ENCODE data around the gene KIF22. TPM values are rescaled to one million over a fixed set of nuclear protein-coding genes. Genes with fewer than 3 reads are reported as not detected.
"Not testable (repeated sequence)": the region's sequence is repeated elsewhere in the genome, so short reads cannot be mapped to it uniquely, and the experiment has no call there.

KIF22 gene
- total and polyA plus RNA-seq, 3 donors from 2014 or later = 69.6 to 85.1 (median 79.8) TPM

GRCh38 chr16:29753516-29753915 is 37.0 kb upstream of the KIF22 start:
- WGBS, 2 donors = 77 to 81% methylated on average over 1 of the region's 1 CpG
- Histone ChIP-seq H3K9me3 (no peaks in the 10 kb centered on the region), H3K36me3 (ENCODE audit: low read depth, missing control alignments) (no peaks in the 10 kb centered on the region), H3K4me1 (no peaks in the 10 kb centered on the region), H3K27me3 (no peaks in the 10 kb centered on the region), H3K4me3 (no peak overlapping the region), H3K27ac (no peak overlapping the region)
- intact Hi-C loops (cut with DNase I; ENCODE audit: low total_unique reads) = no loop called here
- no peak for DNase-seq
- TF ChIP-seq POLR2A (IDR thresholded peaks at IDR 0.05) = no peak
- TF ChIP-seq CTCF (IDR thresholded peaks at IDR 0.05) = no peak

- Histone ChIP-seq H3K36me3 (ENCODE audit: low read depth, missing control alignments) (no peaks in the 10 kb centered on the region), H3K27me3 (no peaks in the 10 kb centered on the region), H3K9me3 (no peaks in the 10 kb centered on the region), H3K4me1 (no peaks in the 10 kb centered on the region), H3K27ac (no peak overlapping the region), H3K4me3 (no peak overlapping the region)
- WGBS, 2 donors = 70 to 82% methylated on average over 1 of the region's 1 CpG
- no peak for DNase-seq
- TF ChIP-seq CTCF (IDR thresholded peaks at IDR 0.05) = no peak
- no peak for TF ChIP-seq POLR2A (IDR thresholded peaks at IDR 0.05)
- intact Hi-C loops (cut with DNase I; ENCODE audit: low total_unique reads) = no loop called here
Observed at GRCh38 chr16:29756654-29757053, 33.9 kb upstream of the KIF22 start.

- intact Hi-C loops (cut with DNase I; ENCODE audit: low total_unique reads) = not testable (repeated sequence)
- WGBS, 2 donors = 88 to 89% methylated on average over 8 of the region's 8 CpGs
Observed at GRCh38 chr16:29757086-29757485, 33.5 kb upstream of the KIF22 start.

GRCh38 chr16:29757950-29758466 is 32.5 kb upstream of the KIF22 start:
- no peaks in the 10 kb centered on the region for H3K36me3 ChIP-seq (ENCODE audit: low read depth, missing control alignments)
- no peak overlapping the region for H3K27ac ChIP-seq
- H3K4me3 ChIP-seq = no peak overlapping the region
- no peaks in the 10 kb centered on the region for H3K4me1 ChIP-seq
- no peaks in the 10 kb centered on the region for H3K9me3 ChIP-seq
- intact Hi-C loops (cut with DNase I; ENCODE audit: low total_unique reads) = no loop called here
- WGBS, 2 donors = 68 to 69% methylated on average over 6 of the region's 6 CpGs
- no peaks in the 10 kb centered on the region for H3K27me3 ChIP-seq
- no peak for DNase-seq
- no peak for TF ChIP-seq POLR2A (IDR thresholded peaks at IDR 0.05)
- TF ChIP-seq CTCF (IDR thresholded peaks at IDR 0.05) = no peak

More at GRCh38 chr16:29757086-29757485, 33.5 kb upstream of the KIF22 start:
- not testable (repeated sequence) for H3K27me3 ChIP-seq; H3K4me1 ChIP-seq; H3K36me3 ChIP-seq (ENCODE audit: low read depth, missing control alignments); H3K9me3 ChIP-seq; H3K4me3 ChIP-seq; H3K27ac ChIP-seq; DNase-seq

- Histone ChIP-seq H3K27ac (no peak overlapping the region), H3K27me3 (no peaks in the 10 kb centered on the region), H3K4me1 (no peaks in the 10 kb centered on the region), H3K9me3 (no peaks in the 10 kb centered on the region), H3K4me3 (no peak overlapping the region), H3K36me3 (ENCODE audit: low read depth, missing control alignments) (no peaks in the 10 kb centered on the region)
- 72 to 79% methylated on average over 9 of the region's 9 CpGs for WGBS, 2 donors
- DNase-seq = no peak
- intact Hi-C loops (cut with DNase I; ENCODE audit: low total_unique reads) = no loop called here
- no peak for TF ChIP-seq CTCF (IDR thresholded peaks at IDR 0.05)
- TF ChIP-seq POLR2A (IDR thresholded peaks at IDR 0.05) = no peak
Observed at GRCh38 chr16:29760567-29761279, 29.8 kb upstream of the KIF22 start.

DNA sequence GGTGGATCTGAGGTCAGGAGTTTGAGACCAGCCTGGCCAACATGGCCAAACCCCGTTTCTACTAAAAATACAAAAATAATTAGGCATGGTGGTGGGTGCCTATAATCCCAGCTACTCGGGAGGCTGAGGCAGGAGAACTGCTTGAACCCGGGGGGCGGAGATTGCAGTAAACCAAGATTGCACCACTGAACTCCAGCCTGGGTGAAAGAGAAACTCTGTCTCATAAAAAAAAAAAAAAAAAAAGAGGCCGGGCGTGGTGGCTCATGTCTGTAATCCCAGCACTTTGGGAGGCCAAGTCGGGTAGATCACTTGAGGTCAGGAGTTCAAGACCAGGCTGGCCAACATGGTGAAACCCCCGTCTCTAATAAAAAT is 29.3 kb upstream of the KIF22 start:
- H3K4me3 ChIP-seq; H3K36me3 ChIP-seq (ENCODE audit: low read depth, missing control alignments); intact Hi-C loops (cut with DNase I; ENCODE audit: low total_unique reads); H3K9me3 ChIP-seq; H3K27ac ChIP-seq; H3K27me3 ChIP-seq; DNase-seq; H3K4me1 ChIP-seq: not testable (repeated sequence)
- 78 to 79% methylated on average over 8 of the region's 8 CpGs for WGBS, 2 donors
